Measurements from ENCODE around the gene BORCS8.
"Not testable (repeated sequence)": the region's sequence is repeated elsewhere in the genome, so short reads cannot be mapped to it uniquely, and the experiment has no call there.

BORCS8 gene

GRCh38 chr19:19149435-19149834, 42.5 kb downstream of the BORCS8 start:
- DNase-seq (ENCODE audit: extremely low read depth, low read depth), result no peak

GRCh38 chr19:19148504-19148903, 43.4 kb downstream of the BORCS8 start:
- not testable (repeated sequence) for H3K4me3 ChIP-seq (replicated peaks; ENCODE audit: low read depth, low read length); DNase-seq (ENCODE audit: extremely low read depth, low read depth)

More at GRCh38 chr19:19149435-19149834, 42.5 kb downstream of the BORCS8 start:
- TF ChIP-seq CTCF (IDR thresholded peaks at IDR 0.05; ENCODE audit: low read depth, low read length, missing control alignments), result no peak
- H3K4me3 ChIP-seq (replicated peaks; ENCODE audit: low read depth, low read length), result no peak overlapping the region

- no peak for DNase-seq (ENCODE audit: extremely low read depth, low read depth)
- H3K4me3 ChIP-seq (replicated peaks; ENCODE audit: low read depth, low read length), result no peak overlapping the region
Observed at GRCh38 chr19:19147344-19147743, 44.6 kb downstream of the BORCS8 start.

GRCh38 chr19:19146865-19147264, 45.1 kb downstream of the BORCS8 start:
- no peak for DNase-seq (ENCODE audit: extremely low read depth, low read depth)
- no peak for TF ChIP-seq CTCF (IDR thresholded peaks at IDR 0.05; ENCODE audit: low read depth, low read length, missing control alignments)

More at GRCh38 chr19:19147344-19147743, 44.6 kb downstream of the BORCS8 start:
- no peak for TF ChIP-seq CTCF (IDR thresholded peaks at IDR 0.05; ENCODE audit: low read depth, low read length, missing control alignments)

GRCh38 chr19:19145684-19146608, 46.0 kb downstream of the BORCS8 start:
- peak; percentile 17 for DNase-seq (ENCODE audit: extremely low read depth, low read depth)
- peak; percentile 90 for TF ChIP-seq CTCF (IDR thresholded peaks at IDR 0.05; ENCODE audit: low read depth, low read length, missing control alignments)
- H3K4me3 ChIP-seq (replicated peaks; ENCODE audit: low read depth, low read length), result no peak overlapping the region

More at GRCh38 chr19:19146865-19147264, 45.1 kb downstream of the BORCS8 start:
- no peak overlapping the region for H3K4me3 ChIP-seq (replicated peaks; ENCODE audit: low read depth, low read length)

GRCh38 chr19:19145281-19145680, 46.7 kb downstream of the BORCS8 start:
- no peak for TF ChIP-seq CTCF (IDR thresholded peaks at IDR 0.05; ENCODE audit: low read depth, low read length, missing control alignments)

GRCh38 chr19:19142347-19142746, 49.6 kb downstream of the BORCS8 start:
- no peak for TF ChIP-seq CTCF (IDR thresholded peaks at IDR 0.05; ENCODE audit: low read depth, low read length, missing control alignments)
- DNase-seq (ENCODE audit: extremely low read depth, low read depth), result no peak
- H3K4me3 ChIP-seq (replicated peaks; ENCODE audit: low read depth, low read length), result no peak overlapping the region

More at GRCh38 chr19:19145281-19145680, 46.7 kb downstream of the BORCS8 start:
- no peak overlapping the region for H3K4me3 ChIP-seq (replicated peaks; ENCODE audit: low read depth, low read length)
- no peak for DNase-seq (ENCODE audit: extremely low read depth, low read depth)

Measured in HFF-Myc (cell line).